GM12872 (cell line): ENCODE measurements around the gene NLK.

Experiments
- CTCF ChIP-seq: IDR thresholded peaks from 3 replicates; pipeline ENCODE4 v1.5.1; 2011; ENCODE audit warnings: low read depth, mild to moderate bottlenecking, low read length, moderate library complexity; ENCODE audit not compliant: insufficient read depth

The NLK gene

GRCh38 chr17:27997522-27997921 is 45.0 kb upstream of the NLK start:
- TF ChIP-seq CTCF = no peak

- no peak for TF ChIP-seq CTCF
These were observed 41.3 kb upstream of the NLK start for GRCh38 chr17:28001149-28001548.

- no peak for TF ChIP-seq CTCF
These were observed 38.1 kb upstream of the NLK start for GRCh38 chr17:28004344-28004743.

- no peak for TF ChIP-seq CTCF
These were observed 34.0 kb upstream of the NLK start for GRCh38 chr17:28008513-28008912.

GRCh38 chr17:28010406-28010805 is 32.1 kb upstream of the NLK start:
- TF ChIP-seq CTCF = no peak

GRCh38 chr17:28018439-28019070 is 23.9 kb upstream of the NLK start:
- TF ChIP-seq CTCF = no peak

GRCh38 chr17:28020515-28020914 is 22.0 kb upstream of the NLK start:
- no peak for TF ChIP-seq CTCF
